MCF 10A (cell line): ENCODE data around the gene AR. TPM values are rescaled to one million over a fixed set of nuclear protein-coding genes. Genes with fewer than 3 reads are reported as not detected.
"Not testable (repeated sequence)": the region's sequence is repeated elsewhere in the genome, so short reads cannot be mapped to it uniquely, and the experiment has no call there.

Experiments
- BruUV-seq: library from RNA; stranded (reverse); fragments of 400-500 nt; replicated peaks from 2 replicates; lab custom pipeline; 2021; lab: Mats Ljungman, UMichigan
- CTCF ChIA-PET: fragments of 300-600 bp; sonication (Branson Sonifier 250); formaldehyde crosslinking; extraction: SDS; loops from one replicate; lab custom pipeline; 2021; ENCODE audit warnings: antibody characterized with exemption, inconsistent platforms; lab: Yijun Ruan, JAX
- POLR2A ChIA-PET: fragments of 300-600, 350-650 bp; sonication (Branson Sonifier 250); formaldehyde crosslinking; extraction: SDS; loops from one replicate; lab custom pipeline; 2020; ENCODE audit warnings: antibody characterized with exemption, inconsistent platforms; lab: Yijun Ruan, JAX
- DNase-seq: peaks from one replicate; pipeline ENCODE4 v3.0.0-alpha.2; 2018; ENCODE audit not compliant: unreplicated experiment
- H3K27ac Mint-ChIP-seq: one replicate; pipeline ENCODE4 v1.8.0; 2022; ENCODE audit warnings: mild to moderate bottlenecking, low read depth, mixed read lengths; ENCODE audit not compliant: unreplicated experiment
- H3K27me3 Mint-ChIP-seq: one replicate; pipeline ENCODE4 v1.8.0; 2022; ENCODE audit warnings: mixed read lengths; ENCODE audit not compliant: insufficient read depth, unreplicated experiment
- H3K36me3 Mint-ChIP-seq: one replicate; pipeline ENCODE4 v1.8.0; 2022; ENCODE audit warnings: mild to moderate bottlenecking, moderate library complexity, mixed read lengths; ENCODE audit not compliant: insufficient read depth, unreplicated experiment
- H3K4me1 Mint-ChIP-seq: one replicate; pipeline ENCODE4 v1.8.0; 2022; ENCODE audit warnings: mixed read lengths; ENCODE audit not compliant: insufficient read depth, unreplicated experiment
- H3K4me3 Mint-ChIP-seq: one replicate; pipeline ENCODE4 v1.8.0; 2022; ENCODE audit warnings: mild to moderate bottlenecking, moderate library complexity, mixed read lengths; ENCODE audit not compliant: unreplicated experiment
- H3K9me3 Mint-ChIP-seq: one replicate; pipeline ENCODE4 v1.8.0; 2022; ENCODE audit warnings: mixed read lengths; ENCODE audit not compliant: unreplicated experiment
- intact Hi-C: fragments of 100-400 bp; cut with micrococcal nuclease; formaldehyde crosslinking; loops from 2 replicates; pipeline ENCODE4 v1.14.1; 2022
- total RNA-seq: library from RNA; stranded (reverse); gene quantifications from 2 replicates; pipeline ENCODE4 v1.2.3, GENCODE V29; 2022
- TF ChIP-seq, protein P1 (sequence below): fragments of 200-600 bp; IDR thresholded peaks from one replicate; pipeline ENCODE4 v1.8.0; 2022; ENCODE audit warnings: antibody characterized with exemption, mild to moderate bottlenecking; ENCODE audit not compliant: unreplicated experiment

Gene AR
- total RNA-seq, 1 experiment from 2014 or later, result not detected

DNA sequence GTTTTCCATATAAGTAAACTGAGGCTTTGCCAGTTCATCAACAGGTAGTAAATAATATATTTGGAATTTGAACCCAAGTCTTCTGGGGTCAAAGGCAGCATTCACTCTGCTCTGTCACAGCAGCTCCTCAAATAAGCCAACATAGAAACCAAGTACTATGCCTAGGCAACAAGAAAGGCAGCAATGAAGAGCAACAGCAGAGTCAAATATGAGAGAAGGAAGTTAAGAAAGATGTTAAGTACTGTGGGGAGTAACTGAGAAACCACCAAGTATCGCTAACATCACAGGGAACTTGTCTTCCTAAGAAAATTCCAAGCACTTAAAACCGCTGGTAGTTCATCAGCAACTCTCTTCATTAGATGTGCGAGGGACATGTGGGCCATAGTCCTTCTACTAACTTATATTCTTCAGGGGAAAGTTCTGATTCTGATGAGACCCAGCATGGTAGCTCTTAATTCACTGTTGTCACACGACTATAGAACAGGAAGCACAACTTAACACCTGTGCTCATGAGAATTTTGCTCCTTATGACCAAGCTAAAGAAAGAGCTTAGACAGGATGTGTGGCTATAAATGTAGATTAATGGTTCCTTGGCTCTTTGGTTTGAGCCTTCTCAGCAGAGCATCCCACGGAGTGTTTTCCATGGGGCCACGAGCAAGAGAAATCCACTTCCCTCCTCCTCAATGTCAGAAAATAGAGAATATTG, 107.8 kb downstream of the AR start:
- no peaks in the 10 kb centered on the region for H3K27me3 Mint-ChIP-seq
- intact Hi-C loops, result no loop called here
- TF ChIP-seq, protein P1, sequence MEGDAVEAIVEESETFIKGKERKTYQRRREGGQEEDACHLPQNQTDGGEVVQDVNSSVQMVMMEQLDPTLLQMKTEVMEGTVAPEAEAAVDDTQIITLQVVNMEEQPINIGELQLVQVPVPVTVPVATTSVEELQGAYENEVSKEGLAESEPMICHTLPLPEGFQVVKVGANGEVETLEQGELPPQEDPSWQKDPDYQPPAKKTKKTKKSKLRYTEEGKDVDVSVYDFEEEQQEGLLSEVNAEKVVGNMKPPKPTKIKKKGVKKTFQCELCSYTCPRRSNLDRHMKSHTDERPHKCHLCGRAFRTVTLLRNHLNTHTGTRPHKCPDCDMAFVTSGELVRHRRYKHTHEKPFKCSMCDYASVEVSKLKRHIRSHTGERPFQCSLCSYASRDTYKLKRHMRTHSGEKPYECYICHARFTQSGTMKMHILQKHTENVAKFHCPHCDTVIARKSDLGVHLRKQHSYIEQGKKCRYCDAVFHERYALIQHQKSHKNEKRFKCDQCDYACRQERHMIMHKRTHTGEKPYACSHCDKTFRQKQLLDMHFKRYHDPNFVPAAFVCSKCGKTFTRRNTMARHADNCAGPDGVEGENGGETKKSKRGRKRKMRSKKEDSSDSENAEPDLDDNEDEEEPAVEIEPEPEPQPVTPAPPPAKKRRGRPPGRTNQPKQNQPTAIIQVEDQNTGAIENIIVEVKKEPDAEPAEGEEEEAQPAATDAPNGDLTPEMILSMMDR, result no peak
- no peak overlapping the region for H3K4me3 Mint-ChIP-seq
- DNase-seq, result no peak
- no TSS peak for BruUV-seq
- ChIA-PET POLR2A (no interaction called here), CTCF (no interaction called here)
- no peaks in the 10 kb centered on the region for H3K9me3 Mint-ChIP-seq
- no peaks in the 10 kb centered on the region for H3K4me1 Mint-ChIP-seq
- no peaks in the 10 kb centered on the region for H3K36me3 Mint-ChIP-seq
- H3K27ac Mint-ChIP-seq, result no peak overlapping the region

DNA sequence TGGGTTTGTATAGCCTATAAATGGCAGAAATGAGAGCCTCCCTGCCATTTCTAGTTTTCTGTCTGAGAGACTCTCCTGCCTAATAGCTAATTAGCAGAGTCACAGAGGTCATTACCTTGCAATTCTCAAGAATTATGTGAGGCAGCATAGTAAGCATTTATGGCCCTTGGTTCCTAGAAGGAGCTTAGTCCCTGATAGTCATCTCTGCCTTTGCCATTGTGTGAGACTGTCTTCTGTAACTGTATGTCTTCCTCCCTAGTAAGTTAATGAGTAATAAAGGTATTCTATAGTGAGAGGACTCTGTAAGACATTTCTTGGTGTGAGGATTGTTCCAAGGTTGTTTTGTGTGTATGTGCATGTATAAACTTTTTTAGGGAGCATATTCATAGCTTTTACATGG, 108.7 kb downstream of the AR start:
- Mint-ChIP-seq H3K27me3 (no peaks in the 10 kb centered on the region), H3K27ac (no peak overlapping the region), H3K4me3 (no peak overlapping the region), H3K9me3 (no peaks in the 10 kb centered on the region), H3K36me3 (no peaks in the 10 kb centered on the region), H3K4me1 (no peaks in the 10 kb centered on the region)
- no peak for DNase-seq
- intact Hi-C loops, result no loop called here
- CTCF ChIA-PET, result no interaction called here
- BruUV-seq, result no TSS peak
- TF ChIP-seq, protein P1, result no peak
- POLR2A ChIA-PET, result no interaction called here

DNA sequence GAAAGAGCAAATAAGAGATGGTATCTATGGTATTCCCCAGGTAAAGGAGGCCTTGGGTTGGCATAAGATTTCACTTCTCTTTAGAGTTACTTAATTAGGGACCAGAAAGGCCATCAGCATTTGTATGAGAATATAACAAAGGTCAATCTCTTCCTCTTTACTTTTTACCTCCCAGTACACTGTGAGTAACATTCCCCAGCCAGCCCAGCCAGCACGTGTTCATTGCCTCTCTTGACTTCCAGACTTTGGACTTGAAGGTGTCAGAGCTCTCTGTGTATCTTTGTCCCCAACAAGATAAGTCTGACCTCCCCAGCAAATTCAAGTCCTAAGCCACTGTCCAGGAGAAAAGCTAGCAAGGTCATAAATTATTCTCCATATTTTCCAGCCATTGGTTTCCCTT, 110.5 kb downstream of the AR start:
- no TSS peak for BruUV-seq
- ChIA-PET CTCF (no interaction called here), POLR2A (no interaction called here)
- no peak overlapping the region for H3K27ac Mint-ChIP-seq
- no peaks in the 10 kb centered on the region for H3K9me3 Mint-ChIP-seq
- H3K36me3 Mint-ChIP-seq, result no peaks in the 10 kb centered on the region
- H3K4me3 Mint-ChIP-seq, result no peak overlapping the region
- no peaks in the 10 kb centered on the region for H3K4me1 Mint-ChIP-seq
- TF ChIP-seq, protein P1, result no peak
- DNase-seq, result no peak
- H3K27me3 Mint-ChIP-seq, result no peaks in the 10 kb centered on the region
- intact Hi-C loops, result no loop called here

DNA sequence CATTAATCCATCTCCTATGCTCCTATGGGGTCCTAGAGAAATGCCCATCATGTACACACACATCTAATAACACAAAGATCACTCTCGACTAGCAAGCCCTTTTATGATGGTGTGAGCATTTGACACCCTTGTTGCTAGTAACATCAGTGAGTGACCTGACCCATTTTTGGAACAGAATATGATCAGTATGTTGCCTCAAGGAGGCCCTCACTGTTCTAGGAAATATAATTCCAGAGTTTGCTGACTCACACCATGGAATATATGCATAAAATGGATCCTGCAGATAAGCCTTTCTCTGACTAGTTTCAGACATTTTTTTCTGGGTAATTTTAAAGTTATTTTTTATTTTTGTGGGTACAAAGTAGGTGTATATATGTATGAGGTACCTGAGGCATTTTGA, 121.8 kb downstream of the AR start:
- no peak for DNase-seq
- Mint-ChIP-seq H3K36me3 (no peaks in the 10 kb centered on the region), H3K27me3 (no peaks in the 10 kb centered on the region), H3K4me1 (no peaks in the 10 kb centered on the region), H3K4me3 (no peak overlapping the region), H3K27ac (no peak overlapping the region), H3K9me3 (peaks cover 15% of the 10 kb centered on the region)
- TF ChIP-seq, protein P1, result no peak
- POLR2A ChIA-PET, result no interaction called here
- no TSS peak for BruUV-seq
- CTCF ChIA-PET, result no interaction called here
- intact Hi-C loops, result no loop called here

DNA sequence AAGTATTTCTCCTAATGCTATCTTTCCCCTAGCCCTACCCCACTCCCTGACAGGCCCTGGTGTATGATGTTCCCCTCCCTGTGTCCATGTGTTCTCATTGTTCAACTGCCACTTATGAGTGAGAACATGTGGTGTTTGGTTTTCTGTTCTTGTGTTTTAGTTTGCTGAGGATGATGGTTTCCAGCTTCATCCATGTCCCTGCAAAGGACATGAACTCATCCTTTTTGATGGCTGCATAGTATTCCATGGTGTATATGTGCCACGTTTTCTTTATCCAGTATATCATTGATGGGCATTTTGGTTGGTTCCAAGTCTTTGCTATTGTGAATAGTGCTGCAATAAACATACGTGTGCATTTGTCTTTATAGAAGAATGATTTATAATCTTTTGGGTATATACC, 126.9 kb downstream of the AR start:
- CTCF ChIA-PET, H3K27ac Mint-ChIP-seq, H3K4me3 Mint-ChIP-seq, intact Hi-C loops, DNase-seq, H3K9me3 Mint-ChIP-seq, H3K27me3 Mint-ChIP-seq, H3K36me3 Mint-ChIP-seq, H3K4me1 Mint-ChIP-seq, BruUV-seq: not testable (repeated sequence)
- POLR2A ChIA-PET, result interaction anchor here (0.7 kb wide), 1 partner anchor 14 kb away, joined by 3 read pairs; no protein-coding TSS in a partner anchor
